GM19395 (cell line): ENCODE measurements around the gene DRAM1.
"Not testable (repeated sequence)": the region's sequence is repeated elsewhere in the genome, so short reads cannot be mapped to it uniquely, and the experiment has no call there.

Experiments
- ATAC-seq: cut with Tn5 transposase; IDR thresholded peaks from one replicate; pipeline ENCODE4 v1.9.1; 2021; ENCODE audit warnings: mild to moderate bottlenecking, moderate library complexity; ENCODE audit not compliant: unreplicated experiment

DRAM1 gene

GRCh38 chr12:101858361-101858760 lies 19.0 kb upstream of the DRAM1 start:
- ATAC-seq, result no peak

- ATAC-seq, result peak; percentile 51
These were observed 17.4 kb upstream of the DRAM1 start for GRCh38 chr12:101859664-101860607.

- not testable (repeated sequence) for ATAC-seq
These were observed 15.7 kb upstream of the DRAM1 start for GRCh38 chr12:101861688-101862087.

GRCh38 chr12:101862245-101862644 lies 15.1 kb upstream of the DRAM1 start:
- ATAC-seq, result no peak

GRCh38 chr12:101863981-101864380 lies 13.4 kb upstream of the DRAM1 start:
- ATAC-seq, result no peak

- no peak for ATAC-seq
These were observed 10.6 kb upstream of the DRAM1 start for GRCh38 chr12:101866615-101867373.

- ATAC-seq, result not testable (repeated sequence)
These were observed 9.8 kb upstream of the DRAM1 start for GRCh38 chr12:101867619-101868018.

GRCh38 chr12:101870925-101871324 lies 6.5 kb upstream of the DRAM1 start:
- no peak for ATAC-seq

- no peak for ATAC-seq
These were observed 2.2 kb upstream of the DRAM1 start for GRCh38 chr12:101875162-101875561.

- ATAC-seq, result no peak
These were observed 989 bp upstream of the DRAM1 start for GRCh38 chr12:101876322-101876860.

GRCh38 chr12:101877806-101878242 lies 444 bp downstream of the DRAM1 start:
- ATAC-seq, result peak; percentile 8

GRCh38 chr12:101878243-101878821 lies 952 bp downstream of the DRAM1 start:
- no peak for ATAC-seq

GRCh38 chr12:101880769-101881168 lies 3.4 kb downstream of the DRAM1 start:
- no peak for ATAC-seq

- no peak for ATAC-seq
These were observed 3.8 kb downstream of the DRAM1 start for GRCh38 chr12:101881228-101881627.

- no peak for ATAC-seq
These were observed 6.8 kb downstream of the DRAM1 start for GRCh38 chr12:101884174-101884573.

GRCh38 chr12:101884781-101885340 lies 7.5 kb downstream of the DRAM1 start:
- not testable (repeated sequence) for ATAC-seq

GRCh38 chr12:101885912-101886561 lies 8.7 kb downstream of the DRAM1 start:
- peak; percentile 75 for ATAC-seq

- ATAC-seq, result no peak
These were observed 11.9 kb downstream of the DRAM1 start for GRCh38 chr12:101889211-101889752.

- ATAC-seq, result peak; percentile 91
These were observed 14.1 kb downstream of the DRAM1 start for GRCh38 chr12:101891462-101891971.

- ATAC-seq, result no peak
These were observed 15.4 kb downstream of the DRAM1 start for GRCh38 chr12:101892794-101893193.
